K562 treated with DMSO at 1 percent for 4 hours (cell line): ENCODE measurements around the gene MGLL. TPM values are rescaled to one million over a fixed set of nuclear protein-coding genes. Genes with fewer than 3 reads are reported as not detected.

Experiments
- total RNA-seq: library from RNA; unstranded; fragments of 300-600 nt; gene quantifications from 2 replicates; pipeline ENCODE4 v1.2.3, GENCODE V29; 2022; ENCODE audit not compliant: insufficient read depth

The MGLL gene
- not detected in 2 replicates for total RNA-seq

DNA sequence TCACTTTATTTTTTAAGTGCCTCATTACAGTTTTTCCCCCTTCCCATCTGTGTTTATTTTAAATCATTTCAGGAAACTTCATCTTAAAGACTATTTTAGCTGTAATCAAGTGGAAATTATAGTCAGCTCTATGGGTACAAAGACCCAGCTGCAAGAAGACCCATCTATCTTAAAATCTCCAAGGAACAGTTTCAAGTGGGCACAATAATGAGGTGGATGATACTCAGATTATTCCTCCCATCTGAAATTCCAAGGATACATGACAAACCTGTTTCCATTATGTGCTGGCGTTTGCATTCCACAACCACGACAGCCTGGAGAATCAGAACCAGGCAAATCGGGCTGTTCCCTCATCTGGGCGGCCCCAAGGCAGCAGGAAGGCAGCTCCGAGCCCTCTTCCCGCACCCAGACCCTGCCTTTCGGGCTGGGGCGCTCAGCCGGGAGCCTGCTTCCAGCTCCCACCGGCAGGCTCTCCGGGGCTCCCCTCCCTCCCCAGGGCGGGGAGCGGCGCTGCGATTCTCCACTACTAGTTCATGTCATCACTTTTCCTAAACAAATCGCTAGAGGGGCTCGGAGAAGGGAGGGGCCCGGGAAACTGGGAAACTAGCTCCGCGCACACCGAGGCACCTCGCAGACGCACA, at the start of gene MGLL:
TSS of gene MGLL (minus strand) at position 475 of the 641 bp plus-strand sequence. CDS start at position 278, 197 bp downstream.

DNA sequence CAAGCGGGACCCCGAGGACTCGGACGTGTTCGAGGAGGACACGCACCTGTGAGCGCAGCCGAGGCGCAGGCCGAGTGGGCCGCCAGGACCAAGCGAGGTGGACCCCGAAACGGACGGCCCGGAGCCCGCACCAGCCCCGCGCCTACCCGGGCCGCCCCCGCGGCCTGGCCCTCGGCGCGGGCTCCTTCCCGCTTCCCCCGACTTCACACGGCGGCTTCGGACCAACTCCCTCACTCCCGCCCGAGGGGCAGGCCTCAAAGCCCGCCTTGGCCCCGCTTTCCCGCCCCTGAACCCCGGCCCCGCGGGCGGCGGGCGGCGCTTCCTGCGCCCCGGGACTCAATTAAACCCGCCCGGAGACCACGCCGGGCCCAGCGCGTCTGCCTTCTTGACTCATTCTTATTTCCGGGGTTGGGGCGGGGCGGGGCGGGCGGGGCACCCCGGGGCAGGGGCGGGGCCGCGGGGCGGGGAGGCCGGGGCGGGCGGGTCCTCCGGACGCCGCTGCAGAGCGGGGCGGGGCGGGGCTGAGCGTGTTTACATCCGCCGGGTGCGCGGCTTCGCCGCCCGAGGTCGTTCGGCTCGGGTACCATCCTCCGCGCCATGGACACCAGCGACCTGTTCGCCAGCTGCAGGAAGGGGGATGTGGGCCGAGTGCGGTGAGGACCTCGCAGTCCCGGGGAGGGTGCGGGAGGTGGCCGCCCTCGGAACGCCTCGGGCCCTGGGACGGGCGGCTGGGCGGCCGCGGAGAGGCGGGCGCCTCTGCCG, 149.7 kb downstream of the MGLL start, which contains the start of gene ABTB1:
TSS of gene ABTB1 (plus strand) at position 524 of the 762 bp plus-strand sequence. CDS start at position 598, 74 bp downstream.

Other genes starting within 250 kb of the MGLL start
- gene TPRA1, start 231.8 kb downstream of the MGLL start, total RNA-seq, result 30.1 and 33.1 TPM in 2 replicates
- 97.9 and 113 TPM in 2 replicates for gene MCM2, start 224.1 kb downstream of the MGLL start, total RNA-seq
- gene PODXL2, start 193.3 kb downstream of the MGLL start, total RNA-seq, result 15.8 and 20.4 TPM in 2 replicates
- 3.0 and 4.3 TPM in 2 replicates for gene ABTB1, start 149.6 kb downstream of the MGLL start, total RNA-seq
- gene KBTBD12, start 92.7 kb upstream of the MGLL start, total RNA-seq, result not detected in 2 replicates
- gene SEC61A1, start 229.9 kb upstream of the MGLL start, total RNA-seq, result 126 and 141 TPM in 2 replicates